GM19025 (cell line): ENCODE results near the gene CCNH.

Source experiments
- ATAC-seq: cut with Tn5 transposase; IDR thresholded peaks from one replicate; pipeline ENCODE4 v1.9.1; 2021; ENCODE audit warnings: mild to moderate bottlenecking, low read depth, moderate library complexity; ENCODE audit not compliant: unreplicated experiment

CCNH gene

GRCh38 chr5:87412630-87413342, at the start of gene CCNH:
Gene CCNH (minus strand): TSS chr5:87412930. CDS start chr5:87412794, 136 bp downstream.
- peak; percentile 99 for ATAC-seq

GRCh38 chr5:87457706-87458105, 45.0 kb upstream of the CCNH start:
- no peak for ATAC-seq

- ATAC-seq: no peak
Measured at GRCh38 chr5:87453801-87454200, 41.1 kb upstream of the CCNH start.

DNA sequence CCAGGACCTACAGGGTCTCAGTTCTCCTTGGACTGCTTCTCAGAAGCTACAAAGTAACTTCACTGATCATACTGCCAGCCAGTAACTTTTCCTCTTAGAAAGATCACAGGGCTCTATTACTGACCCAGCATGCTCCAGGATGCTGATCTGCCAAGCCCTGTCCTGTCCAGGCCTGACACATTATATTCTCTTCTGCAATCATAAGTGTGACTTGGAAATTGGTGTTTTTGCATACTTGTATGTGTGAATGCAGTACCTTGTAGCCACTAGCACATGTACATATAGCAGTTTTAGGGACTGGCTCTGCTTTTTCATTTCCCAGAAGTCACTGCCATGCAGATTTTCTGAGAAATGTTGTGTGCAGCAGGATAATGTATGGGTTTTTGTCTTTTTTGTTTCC, 40.1 kb upstream of the CCNH start:
- no peak for ATAC-seq

DNA sequence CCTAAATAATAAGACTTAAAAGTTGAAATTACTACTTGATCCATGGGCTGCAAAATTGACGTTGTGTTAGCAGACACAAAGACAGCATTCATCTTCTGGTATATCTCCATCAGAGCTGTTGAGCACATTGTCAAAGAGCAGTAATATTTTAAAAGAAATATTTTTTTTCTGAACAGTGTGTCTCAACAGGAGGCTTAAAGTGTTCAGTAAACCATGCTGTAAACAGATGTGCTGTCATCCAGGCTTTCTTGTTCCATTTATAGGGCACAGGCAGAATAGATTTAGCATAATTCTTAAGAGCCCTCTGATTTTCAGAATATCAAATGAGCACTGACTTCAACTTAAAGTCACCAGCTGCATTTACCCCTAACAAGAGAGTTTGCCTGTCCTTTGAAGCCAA, 29.7 kb upstream of the CCNH start:
- no peak for ATAC-seq

DNA sequence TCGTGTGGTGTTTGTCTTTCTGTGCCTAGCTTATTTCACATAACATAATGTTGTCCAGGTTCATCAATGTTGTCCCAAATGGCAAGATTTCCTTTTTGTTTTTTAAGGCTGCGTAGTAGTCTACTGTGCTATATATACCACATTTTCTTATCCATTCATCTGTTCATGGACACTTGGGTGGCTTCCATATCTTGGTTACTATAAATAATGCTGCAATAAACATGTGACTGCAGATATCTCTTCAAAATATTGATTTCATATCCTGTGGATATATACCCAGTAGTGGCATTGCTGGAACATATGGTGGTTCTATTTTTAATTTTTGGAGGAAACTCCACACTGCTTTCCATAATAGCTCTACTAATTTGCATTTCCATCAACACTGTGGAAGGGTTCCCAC, 25.5 kb upstream of the CCNH start:
- no peak for ATAC-seq

DNA sequence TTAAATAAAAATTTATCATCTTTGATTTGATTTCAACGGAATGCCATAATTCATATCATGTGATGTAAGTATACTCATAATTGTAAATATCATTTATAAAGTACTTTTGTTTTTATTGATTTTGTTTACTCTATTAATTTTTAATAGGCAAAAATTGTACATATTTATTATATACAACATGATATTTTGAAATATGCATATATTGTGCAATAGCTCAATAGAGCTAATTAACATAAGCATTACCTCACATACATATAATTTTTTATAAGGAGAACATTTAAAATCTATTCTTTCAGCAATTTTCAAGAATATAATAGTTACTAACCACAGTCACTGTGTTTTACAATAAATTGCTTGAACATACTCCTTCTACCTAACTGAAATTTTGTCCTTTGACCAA, 25.0 kb upstream of the CCNH start:
- no peak for ATAC-seq

- ATAC-seq: no peak
Measured at GRCh38 chr5:87435144-87435694, 22.5 kb upstream of the CCNH start.

GRCh38 chr5:87434461-87434860, 21.7 kb upstream of the CCNH start:
- no peak for ATAC-seq

DNA sequence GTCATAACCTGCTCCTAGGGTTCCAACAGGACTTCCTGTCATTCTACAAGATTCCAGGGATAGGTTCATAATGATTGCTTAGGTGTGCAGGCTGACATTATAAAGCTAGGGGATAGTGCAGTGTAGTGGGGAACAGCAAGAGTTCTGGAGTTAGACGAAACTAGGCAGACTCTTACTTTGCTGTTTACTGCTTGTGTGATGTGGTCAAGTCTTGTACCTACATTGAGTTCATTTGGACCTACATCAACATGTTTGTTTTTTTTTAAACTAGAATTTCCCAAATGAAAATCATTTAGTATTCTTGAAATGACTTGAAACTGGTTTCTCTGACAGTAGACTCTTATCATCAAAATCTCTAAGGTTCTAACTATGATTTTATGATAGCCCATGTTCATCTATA, 21.2 kb upstream of the CCNH start:
- ATAC-seq: no peak

DNA sequence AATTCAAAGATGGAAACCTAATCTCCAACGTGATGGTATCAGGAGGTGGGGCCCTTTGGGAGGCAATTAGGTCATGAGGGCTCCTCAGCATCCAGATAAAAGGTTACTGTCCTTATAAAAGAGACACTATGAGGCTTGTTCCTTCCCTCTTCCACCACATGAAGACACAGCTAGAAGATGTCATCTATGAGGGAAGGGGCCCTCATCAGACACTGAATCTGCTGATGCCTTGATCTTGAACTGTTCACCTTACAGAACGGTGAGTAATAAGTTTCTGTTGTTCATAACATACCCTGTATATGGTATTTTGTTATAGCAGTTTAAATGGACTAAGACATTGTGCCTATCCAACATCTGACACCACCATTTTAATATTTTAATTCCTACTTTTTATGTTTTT, 19.7 kb upstream of the CCNH start:
- ATAC-seq: no peak

DNA sequence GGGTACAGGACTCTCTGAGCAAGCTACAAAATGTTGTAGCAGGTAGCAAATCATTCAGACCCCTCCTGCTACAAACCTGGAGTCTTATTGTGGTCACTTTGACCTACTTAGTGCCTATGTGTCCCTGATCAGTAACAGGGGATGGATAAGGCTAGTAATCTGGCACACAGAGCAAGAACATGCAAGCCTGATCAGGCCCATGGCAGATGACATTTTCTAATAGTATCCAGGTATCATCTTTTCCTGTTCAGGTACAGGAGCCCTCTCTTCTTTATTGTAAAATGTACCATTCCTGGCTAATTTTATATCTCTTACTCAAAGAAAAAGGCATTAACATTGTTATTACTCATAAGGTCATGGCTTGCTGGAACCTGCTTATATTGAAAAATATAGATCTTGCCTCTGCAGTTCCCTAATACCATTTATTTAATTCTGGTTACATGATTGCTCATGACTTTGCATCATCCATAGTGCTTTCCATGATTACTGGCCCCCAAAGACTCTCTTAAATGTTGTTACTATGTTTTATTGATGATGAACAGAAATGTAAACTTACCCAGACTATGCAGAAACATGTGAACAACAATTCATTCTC, 18.2 kb upstream of the CCNH start:
- no peak for ATAC-seq

DNA sequence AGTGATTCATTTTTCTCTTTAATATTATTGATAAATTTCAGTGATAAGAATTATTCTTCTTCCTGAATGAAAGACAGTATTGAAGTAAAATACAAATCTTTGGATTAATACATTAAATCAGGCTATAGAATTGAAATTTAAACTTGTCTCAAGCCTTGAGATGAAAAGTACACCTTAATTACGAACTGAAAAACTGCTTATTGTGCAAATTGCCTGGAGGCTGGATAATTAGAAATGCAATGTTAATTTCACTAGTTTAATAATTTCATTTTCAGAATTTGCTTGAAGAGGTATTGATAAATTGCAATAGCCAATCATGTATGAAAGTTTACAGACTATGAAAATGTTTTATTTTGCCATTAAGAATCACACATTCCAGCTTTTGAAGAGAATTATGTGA, 11.0 kb upstream of the CCNH start:
- no peak for ATAC-seq

DNA sequence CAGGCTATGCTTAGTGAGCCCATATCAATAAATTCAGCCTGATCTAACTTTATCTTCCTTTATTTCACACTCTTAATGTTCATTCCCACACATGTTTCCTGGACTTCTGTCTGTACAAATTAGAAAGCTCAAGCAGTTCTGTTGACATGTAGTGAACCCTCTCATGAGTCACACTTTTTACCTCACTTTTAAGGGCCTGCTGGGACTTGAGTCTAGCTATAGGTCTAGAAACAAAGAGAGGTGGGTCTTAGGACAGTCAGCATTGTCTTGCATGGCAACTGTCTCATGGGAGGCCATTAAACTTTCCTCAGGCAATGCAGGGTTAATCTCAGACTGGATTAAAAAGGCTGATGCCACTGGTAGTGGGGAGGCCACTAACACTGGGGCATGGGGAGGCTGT, 8.6 kb upstream of the CCNH start:
- no peak for ATAC-seq

DNA sequence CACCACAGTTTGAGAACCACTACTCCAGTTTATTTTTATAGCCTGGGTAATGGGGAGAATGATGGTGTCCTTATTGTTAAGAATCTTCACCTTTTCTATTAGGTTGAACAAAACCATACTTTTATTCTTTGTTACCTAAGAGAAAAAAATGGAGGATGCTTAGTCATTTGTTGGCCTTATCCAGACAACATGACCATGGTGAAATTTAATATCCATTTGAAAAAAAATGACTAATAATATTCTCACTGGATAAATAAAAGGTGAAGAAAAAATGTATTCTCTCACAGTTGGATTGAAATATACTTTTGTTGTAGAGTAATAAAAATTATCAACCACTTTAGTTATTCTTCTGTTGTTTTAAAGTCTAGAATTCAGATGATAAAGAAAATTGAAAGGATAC, 5.8 kb upstream of the CCNH start:
- no peak for ATAC-seq

DNA sequence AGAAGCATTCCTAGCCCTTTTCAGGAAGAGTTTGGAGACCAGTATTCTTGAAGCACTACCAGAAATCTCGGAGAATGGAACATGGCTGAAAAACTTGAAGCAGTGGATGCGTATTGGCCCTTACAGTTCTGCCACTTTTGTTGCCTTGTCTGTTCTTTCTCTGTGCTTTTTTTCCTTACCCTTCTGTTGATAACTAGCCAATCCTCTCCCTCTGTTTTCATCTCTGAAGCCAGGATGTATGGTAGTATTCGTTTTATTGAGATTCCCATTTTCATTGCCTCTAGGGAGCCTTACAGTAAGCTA, 564 bp upstream of the CCNH start:
- no peak for ATAC-seq

DNA sequence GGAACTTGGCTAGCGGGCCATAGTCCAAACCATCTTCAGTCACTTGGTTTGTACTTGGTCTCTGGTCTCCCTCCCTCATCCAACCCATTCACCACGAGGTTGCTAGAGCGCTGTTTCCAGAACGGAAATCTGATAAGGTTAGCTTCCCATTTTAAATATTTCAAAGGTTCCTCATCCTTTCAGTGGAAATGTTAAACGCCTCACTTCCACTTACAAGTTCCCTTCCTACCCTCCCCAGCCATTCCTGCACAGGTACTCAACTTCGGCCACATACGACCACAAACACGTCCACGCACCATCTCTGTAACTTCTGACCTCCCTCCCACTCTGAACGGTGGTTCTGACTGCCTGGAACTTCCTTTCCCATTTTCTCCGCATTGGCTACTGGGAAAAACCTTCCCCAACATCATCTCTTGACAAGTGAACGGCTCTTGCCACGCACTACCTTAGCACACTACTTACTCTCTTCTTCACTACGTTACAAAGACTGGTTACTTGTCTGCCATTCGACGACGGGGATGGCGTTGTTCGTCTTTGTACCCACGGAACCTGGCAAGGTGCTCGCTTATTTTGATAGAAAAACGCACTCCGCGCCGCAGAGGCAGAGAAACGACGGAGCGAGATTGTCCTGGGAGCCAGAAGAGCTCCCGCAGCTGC, 629 bp downstream of the CCNH start:
- peak; percentile 2 for ATAC-seq

- ATAC-seq: no peak
Measured at GRCh38 chr5:87411586-87411972, 1.2 kb downstream of the CCNH start.

DNA sequence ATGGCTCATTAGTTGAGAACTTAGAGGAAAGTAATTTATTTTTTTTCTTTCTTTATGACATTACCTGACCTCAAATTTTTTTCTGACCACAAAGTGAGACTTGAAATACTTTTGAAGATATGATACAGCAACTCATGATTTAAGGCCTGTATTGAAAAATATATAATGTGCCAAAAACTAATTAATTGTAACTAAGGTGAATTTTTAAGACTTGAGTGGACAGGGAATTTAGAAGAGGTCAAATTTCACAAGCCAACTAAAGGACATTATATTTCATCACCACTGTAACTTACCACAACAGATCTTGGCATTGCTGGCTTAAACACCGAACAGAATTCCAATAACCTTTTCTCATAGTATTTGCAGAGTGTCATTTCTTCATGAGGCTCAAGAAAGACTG, 1.8 kb downstream of the CCNH start:
- no peak for ATAC-seq

DNA sequence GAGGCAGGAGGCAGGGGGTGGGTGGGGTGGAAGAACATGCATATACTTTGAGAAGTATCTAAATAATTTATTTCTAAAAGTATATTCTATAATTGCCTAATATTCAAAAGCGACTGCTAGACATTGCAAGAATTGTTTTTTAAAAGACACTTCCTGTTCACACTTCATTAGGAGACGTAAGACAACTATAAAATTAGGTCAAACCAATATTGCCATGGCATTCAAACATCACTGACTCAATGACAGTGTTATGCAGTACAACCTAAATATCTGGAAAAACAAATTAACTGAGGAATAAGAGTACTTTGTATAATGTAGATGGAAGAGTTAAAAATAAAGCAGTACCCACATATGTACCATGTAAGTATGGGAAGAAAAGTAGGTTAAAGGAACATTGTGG, 4.5 kb downstream of the CCNH start:
- ATAC-seq: no peak

DNA sequence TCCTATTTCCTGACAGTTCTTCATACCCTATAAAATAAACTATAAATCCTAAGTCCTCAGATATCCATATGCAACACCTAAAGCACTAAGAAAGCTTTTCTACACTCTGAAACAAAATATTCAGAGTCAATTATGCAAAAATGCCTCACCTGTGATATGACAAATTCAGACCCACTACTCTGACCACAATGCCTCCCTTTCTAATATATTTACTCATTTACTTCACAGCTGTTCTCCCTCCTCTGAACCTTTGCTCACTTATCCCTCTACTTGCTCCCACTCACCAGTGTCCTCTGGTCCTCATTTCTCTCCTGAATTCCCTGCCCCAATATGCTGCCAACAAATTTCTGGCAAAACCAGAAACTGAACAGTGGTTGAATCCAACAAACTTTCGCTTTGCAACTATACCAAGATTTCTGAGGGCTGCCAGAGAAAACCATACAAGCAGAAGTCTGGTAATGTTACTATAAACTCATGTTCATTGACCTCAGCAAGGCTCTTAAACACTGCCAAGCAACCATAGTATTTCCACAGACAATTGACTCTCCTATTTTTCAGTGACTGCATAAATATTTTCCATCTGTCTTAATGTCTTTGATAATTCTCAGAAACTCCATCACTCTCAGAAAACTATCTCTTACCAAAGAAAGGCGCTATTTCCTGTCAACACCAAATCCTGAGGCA, 7.1 kb downstream of the CCNH start:
- no peak for ATAC-seq
